ENCODE data around the gene MISP3.

Gene MISP3

DNA sequence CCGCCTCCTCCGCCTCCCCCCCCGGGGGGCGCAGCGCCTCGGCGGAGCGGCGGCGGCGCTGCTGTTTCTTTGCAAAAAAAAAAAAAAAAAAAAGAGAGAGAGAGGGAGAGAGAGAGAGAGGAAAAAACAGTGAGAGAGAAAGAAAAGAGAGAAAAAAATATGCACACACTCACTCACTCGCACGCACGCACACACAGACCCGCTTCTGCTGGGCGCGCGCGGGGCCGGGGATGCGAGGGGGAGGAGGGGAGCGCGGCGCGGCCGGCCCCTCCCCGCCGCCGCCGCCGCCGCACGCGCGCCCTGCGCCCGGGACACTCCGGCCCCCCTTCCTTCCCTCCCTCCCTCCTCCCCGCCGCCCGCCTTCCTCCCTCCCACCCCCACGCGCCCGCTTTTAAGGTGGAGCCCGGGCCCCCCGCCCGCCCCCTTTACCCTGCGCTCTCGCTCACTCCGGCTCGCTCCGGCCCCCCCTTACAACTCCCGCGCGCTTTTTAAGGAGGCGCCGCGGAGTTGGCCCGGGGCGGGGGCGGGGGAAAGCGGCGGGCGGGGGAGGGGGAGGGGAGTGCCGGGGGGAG lies 18.0 kb downstream of the MISP3 start, which contains the start of gene SAMD1:
Gene SAMD1, minus strand, starts transcription at position 243 of the 572 bp plus-strand sequence.
- no peak for TF ChIP-seq EZH2phosphoT487 (conservative IDR thresholded peaks at IDR 0.05; ENCODE audit: low read length)
- TF ChIP-seq, protein P1, sequence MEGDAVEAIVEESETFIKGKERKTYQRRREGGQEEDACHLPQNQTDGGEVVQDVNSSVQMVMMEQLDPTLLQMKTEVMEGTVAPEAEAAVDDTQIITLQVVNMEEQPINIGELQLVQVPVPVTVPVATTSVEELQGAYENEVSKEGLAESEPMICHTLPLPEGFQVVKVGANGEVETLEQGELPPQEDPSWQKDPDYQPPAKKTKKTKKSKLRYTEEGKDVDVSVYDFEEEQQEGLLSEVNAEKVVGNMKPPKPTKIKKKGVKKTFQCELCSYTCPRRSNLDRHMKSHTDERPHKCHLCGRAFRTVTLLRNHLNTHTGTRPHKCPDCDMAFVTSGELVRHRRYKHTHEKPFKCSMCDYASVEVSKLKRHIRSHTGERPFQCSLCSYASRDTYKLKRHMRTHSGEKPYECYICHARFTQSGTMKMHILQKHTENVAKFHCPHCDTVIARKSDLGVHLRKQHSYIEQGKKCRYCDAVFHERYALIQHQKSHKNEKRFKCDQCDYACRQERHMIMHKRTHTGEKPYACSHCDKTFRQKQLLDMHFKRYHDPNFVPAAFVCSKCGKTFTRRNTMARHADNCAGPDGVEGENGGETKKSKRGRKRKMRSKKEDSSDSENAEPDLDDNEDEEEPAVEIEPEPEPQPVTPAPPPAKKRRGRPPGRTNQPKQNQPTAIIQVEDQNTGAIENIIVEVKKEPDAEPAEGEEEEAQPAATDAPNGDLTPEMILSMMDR (IDR thresholded peaks at IDR 0.05; ENCODE audit: insufficient read depth, low read length, poor library complexity, severe bottlenecking): no peak
- Histone ChIP-seq H3K9me3 (ENCODE audit: insufficient read depth, low read length) (no peaks in the 10 kb centered on the region), H3K36me3 (ENCODE audit: low read length) (peaks cover 3% of the 10 kb centered on the region; the same call in 1 of the 2 replicates), H3K9ac (ENCODE audit: low read length) (peak within 1 kb of the TSS; percentile 97), H3K27me3 (ENCODE audit: low read length) (no peaks in the 10 kb centered on the region), H2AFZ (ENCODE audit: low read depth, low read length, severe bottlenecking) (peak within 1 kb of the TSS; percentile 91), H3K79me2 (ENCODE audit: insufficient read depth, low read length) (peaks cover 6% of the 10 kb centered on the region), H4K20me1 (ENCODE audit: low read depth, low read length) (no peaks in the 10 kb centered on the region), H3K27ac (ENCODE audit: low read depth, low read length) (peak within 1 kb of the TSS; percentile 87), H3K4me2 (ENCODE audit: low read depth, low read length, poor library complexity, severe bottlenecking) (peak within 1 kb of the TSS; percentile 99), H3K9me2 (replicated peaks; ENCODE audit: insufficient read depth, low read length) (no peaks in the 10 kb centered on the region), H3F3A (ENCODE audit: insufficient read depth) (peaks cover 19% of the 10 kb centered on the region), H3K4me3 (ENCODE audit: insufficient read depth, low read length, poor library complexity, severe bottlenecking) (peak within 1 kb of the TSS; percentile 99)

GRCh38 chr19:14091081-14091812 lies 18.7 kb downstream of the MISP3 start:
- H3K9ac ChIP-seq (ENCODE audit: low read length): peak overlapping the region; percentile 97
- TF ChIP-seq, protein P1 (IDR thresholded peaks at IDR 0.05; ENCODE audit: insufficient read depth, low read length, poor library complexity, severe bottlenecking): peak; percentile 54
- TF ChIP-seq EZH2phosphoT487 (conservative IDR thresholded peaks at IDR 0.05; ENCODE audit: low read length): no peak
- H3K36me3 ChIP-seq (ENCODE audit: low read length): peaks cover 3% of the 10 kb centered on the region; the same call in 1 of the 2 replicates
- H4K20me1 ChIP-seq (ENCODE audit: low read depth, low read length): no peaks in the 10 kb centered on the region
- H2AFZ ChIP-seq (ENCODE audit: low read depth, low read length, severe bottlenecking): peak overlapping the region; percentile 91
- peak overlapping the region; percentile 99 for H3K4me2 ChIP-seq (ENCODE audit: low read depth, low read length, poor library complexity, severe bottlenecking)
- peaks cover 19% of the 10 kb centered on the region for H3F3A ChIP-seq (ENCODE audit: insufficient read depth)
- peaks cover 6% of the 10 kb centered on the region for H3K79me2 ChIP-seq (ENCODE audit: insufficient read depth, low read length)
- H3K9me3 ChIP-seq (ENCODE audit: insufficient read depth, low read length): no peaks in the 10 kb centered on the region
- peak overlapping the region; percentile 99 for H3K4me3 ChIP-seq (ENCODE audit: insufficient read depth, low read length, poor library complexity, severe bottlenecking)
- no peaks in the 10 kb centered on the region for H3K27me3 ChIP-seq (ENCODE audit: low read length)
- H3K9me2 ChIP-seq (replicated peaks; ENCODE audit: insufficient read depth, low read length): no peaks in the 10 kb centered on the region
- peak overlapping the region; percentile 87 for H3K27ac ChIP-seq (ENCODE audit: low read depth, low read length)

DNA sequence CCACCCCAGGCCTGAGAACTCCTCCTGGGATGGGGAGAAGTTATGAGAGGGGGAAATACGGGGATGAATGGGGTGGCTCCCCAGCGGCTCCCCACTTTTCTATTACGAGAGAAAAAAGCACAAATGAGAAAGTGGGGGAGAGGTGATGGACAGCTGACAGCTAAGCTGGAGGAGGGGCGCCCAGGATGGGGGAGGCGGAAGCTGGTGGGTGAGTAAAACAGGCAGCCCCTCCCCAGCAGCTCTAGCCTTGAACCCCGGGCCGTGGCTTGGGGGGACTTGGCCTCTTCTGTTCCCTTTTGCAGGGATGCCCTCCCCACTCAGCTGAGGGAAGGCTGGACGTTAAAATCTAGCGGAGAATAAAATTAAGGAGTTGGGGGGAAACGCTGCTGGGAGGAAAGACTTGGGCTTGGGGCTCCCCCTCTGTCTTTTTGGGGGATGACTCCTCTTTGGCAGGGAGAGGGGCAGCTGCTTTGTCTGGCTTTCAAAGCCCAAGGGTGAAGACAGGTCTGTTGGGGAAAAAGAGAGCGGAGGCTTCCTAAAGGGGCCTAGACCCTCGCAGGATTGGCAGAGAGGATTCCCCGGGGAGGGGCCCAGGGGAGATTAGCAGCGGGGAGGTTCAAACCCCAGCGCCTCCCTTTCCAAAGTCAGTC lies 19.4 kb downstream of the MISP3 start:
- H3K36me3 ChIP-seq (ENCODE audit: low read length): peaks cover 3% of the 10 kb centered on the region; the same call in 1 of the 2 replicates
- H3K9me2 ChIP-seq (replicated peaks; ENCODE audit: insufficient read depth, low read length): no peaks in the 10 kb centered on the region
- peak overlapping the region; percentile 91 for H2AFZ ChIP-seq (ENCODE audit: low read depth, low read length, severe bottlenecking)
- peak overlapping the region; percentile 87 for H3K27ac ChIP-seq (ENCODE audit: low read depth, low read length)
- TF ChIP-seq, protein P1 (IDR thresholded peaks at IDR 0.05; ENCODE audit: insufficient read depth, low read length, poor library complexity, severe bottlenecking): no peak
- TF ChIP-seq EZH2phosphoT487 (conservative IDR thresholded peaks at IDR 0.05; ENCODE audit: low read length): no peak
- H3F3A ChIP-seq (ENCODE audit: insufficient read depth): peaks cover 19% of the 10 kb centered on the region
- H4K20me1 ChIP-seq (ENCODE audit: low read depth, low read length): no peaks in the 10 kb centered on the region
- no peaks in the 10 kb centered on the region for H3K27me3 ChIP-seq (ENCODE audit: low read length)
- H3K9ac ChIP-seq (ENCODE audit: low read length): peak overlapping the region; percentile 97
- H3K9me3 ChIP-seq (ENCODE audit: insufficient read depth, low read length): no peaks in the 10 kb centered on the region
- peak overlapping the region; percentile 99 for H3K4me3 ChIP-seq (ENCODE audit: insufficient read depth, low read length, poor library complexity, severe bottlenecking)
- H3K79me2 ChIP-seq (ENCODE audit: insufficient read depth, low read length): peaks cover 6% of the 10 kb centered on the region
- H3K4me2 ChIP-seq (ENCODE audit: low read depth, low read length, poor library complexity, severe bottlenecking): peak overlapping the region; percentile 99
